AG04449 (cell line): Measurements from ENCODE around the gene AXIN2.

Experiments used
- CTCF ChIA-PET: fragments of 350-600 bp; formaldehyde crosslinking; extraction: SDS; loops from one replicate; lab custom pipeline; 2021; ENCODE audit warnings: antibody characterized with exemption; lab: Yijun Ruan, JAX
- POLR2A ChIA-PET: fragments of 400-600, 350-600 bp; formaldehyde crosslinking; extraction: SDS; loops from one replicate; lab custom pipeline; 2020; ENCODE audit warnings: antibody characterized with exemption, inconsistent platforms; lab: Yijun Ruan, JAX
- DNase-seq: peaks from one replicate; pipeline ENCODE4 v3.0.0-alpha.2; 2010; ENCODE audit warnings: low read depth, low spot score
- H3K4me3 ChIP-seq: 2 replicates; pipeline ENCODE4 v1.5.1; 2011; ENCODE audit warnings: low read depth, mild to moderate bottlenecking, control low read depth, low read length
- TF ChIP-seq, protein P1 (sequence below): IDR thresholded peaks from one replicate; pipeline ENCODE4 v1.5.1; 2011; ENCODE audit warnings: mild to moderate bottlenecking, moderate library complexity, low read length, control low read depth, inconsistent platforms; ENCODE audit not compliant: insufficient read depth; ENCODE audit errors: missing control alignments

AXIN2 gene

DNA sequence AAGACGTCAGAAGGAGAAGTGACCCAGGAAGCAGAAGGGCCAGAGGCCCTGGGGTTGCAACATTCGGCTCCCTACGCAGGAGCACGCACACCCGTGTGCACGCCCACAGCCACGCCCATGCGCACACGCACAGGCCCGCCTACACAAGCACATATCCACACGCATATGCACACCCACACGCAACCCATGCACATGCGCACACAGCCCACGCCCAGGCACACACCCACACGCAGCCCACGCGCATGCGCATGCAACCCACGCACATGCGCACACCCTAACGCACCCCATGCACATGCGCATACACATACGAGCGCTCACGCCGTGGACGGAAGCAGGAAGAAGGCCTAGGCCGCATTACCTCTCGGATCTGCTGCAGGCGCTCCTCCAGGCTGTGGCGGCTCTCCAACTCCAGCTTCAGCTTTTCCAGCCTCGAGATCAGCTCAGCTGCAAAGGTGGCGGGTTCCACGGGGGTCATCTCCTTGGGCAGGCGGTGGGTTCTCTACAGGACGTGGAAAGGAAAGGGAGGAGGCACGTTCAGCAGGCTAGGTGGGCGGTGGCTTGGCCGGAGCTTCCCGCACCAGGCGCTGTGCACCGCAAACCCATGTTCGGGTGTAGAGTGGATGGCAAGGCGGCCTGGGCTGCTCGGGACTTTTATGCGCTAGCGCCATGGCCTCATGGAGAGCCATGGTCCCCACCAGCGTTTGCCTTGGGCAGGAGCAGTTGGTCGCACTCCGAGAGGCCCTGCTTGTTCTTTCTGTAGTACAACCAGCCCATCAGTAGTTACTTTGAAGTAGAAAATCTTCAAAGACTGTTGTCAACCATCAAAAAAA, 23.4 kb downstream of the AXIN2 start:
- TF ChIP-seq, protein P1, sequence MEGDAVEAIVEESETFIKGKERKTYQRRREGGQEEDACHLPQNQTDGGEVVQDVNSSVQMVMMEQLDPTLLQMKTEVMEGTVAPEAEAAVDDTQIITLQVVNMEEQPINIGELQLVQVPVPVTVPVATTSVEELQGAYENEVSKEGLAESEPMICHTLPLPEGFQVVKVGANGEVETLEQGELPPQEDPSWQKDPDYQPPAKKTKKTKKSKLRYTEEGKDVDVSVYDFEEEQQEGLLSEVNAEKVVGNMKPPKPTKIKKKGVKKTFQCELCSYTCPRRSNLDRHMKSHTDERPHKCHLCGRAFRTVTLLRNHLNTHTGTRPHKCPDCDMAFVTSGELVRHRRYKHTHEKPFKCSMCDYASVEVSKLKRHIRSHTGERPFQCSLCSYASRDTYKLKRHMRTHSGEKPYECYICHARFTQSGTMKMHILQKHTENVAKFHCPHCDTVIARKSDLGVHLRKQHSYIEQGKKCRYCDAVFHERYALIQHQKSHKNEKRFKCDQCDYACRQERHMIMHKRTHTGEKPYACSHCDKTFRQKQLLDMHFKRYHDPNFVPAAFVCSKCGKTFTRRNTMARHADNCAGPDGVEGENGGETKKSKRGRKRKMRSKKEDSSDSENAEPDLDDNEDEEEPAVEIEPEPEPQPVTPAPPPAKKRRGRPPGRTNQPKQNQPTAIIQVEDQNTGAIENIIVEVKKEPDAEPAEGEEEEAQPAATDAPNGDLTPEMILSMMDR: no peak
- no peak overlapping the region for H3K4me3 ChIP-seq
- ChIA-PET POLR2A (no interaction called here), CTCF (no interaction called here)
- DNase-seq: no peak

DNA sequence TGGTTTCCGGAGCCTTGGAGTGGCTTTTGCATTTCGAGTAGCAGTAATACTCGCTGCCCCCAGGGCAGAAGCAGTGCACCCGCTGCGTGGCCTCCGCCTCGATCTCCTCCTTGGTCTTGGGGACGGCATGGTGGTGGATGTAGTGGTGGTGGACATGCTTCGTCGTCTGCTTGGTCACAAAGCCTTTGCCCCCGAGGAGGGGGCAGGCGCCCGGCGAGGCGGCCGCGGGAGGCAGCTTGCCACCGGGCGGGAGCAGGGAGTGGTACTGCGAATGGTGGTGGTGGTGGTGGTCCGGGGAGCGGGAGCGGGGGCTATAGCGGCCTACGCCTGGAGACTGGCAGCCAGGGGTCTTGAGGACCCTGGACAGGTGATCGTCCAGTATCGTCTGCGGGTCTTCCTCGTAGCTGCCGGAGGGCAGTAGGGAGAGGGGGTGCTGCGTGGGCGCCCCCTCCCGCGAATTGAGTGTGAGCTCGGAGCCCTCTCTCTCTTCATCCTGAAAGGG, 24.1 kb downstream of the AXIN2 start:
- TF ChIP-seq, protein P1: no peak
- DNase-seq: no peak
- ChIA-PET CTCF (no interaction called here), POLR2A (no interaction called here)
- no peak overlapping the region for H3K4me3 ChIP-seq

DNA sequence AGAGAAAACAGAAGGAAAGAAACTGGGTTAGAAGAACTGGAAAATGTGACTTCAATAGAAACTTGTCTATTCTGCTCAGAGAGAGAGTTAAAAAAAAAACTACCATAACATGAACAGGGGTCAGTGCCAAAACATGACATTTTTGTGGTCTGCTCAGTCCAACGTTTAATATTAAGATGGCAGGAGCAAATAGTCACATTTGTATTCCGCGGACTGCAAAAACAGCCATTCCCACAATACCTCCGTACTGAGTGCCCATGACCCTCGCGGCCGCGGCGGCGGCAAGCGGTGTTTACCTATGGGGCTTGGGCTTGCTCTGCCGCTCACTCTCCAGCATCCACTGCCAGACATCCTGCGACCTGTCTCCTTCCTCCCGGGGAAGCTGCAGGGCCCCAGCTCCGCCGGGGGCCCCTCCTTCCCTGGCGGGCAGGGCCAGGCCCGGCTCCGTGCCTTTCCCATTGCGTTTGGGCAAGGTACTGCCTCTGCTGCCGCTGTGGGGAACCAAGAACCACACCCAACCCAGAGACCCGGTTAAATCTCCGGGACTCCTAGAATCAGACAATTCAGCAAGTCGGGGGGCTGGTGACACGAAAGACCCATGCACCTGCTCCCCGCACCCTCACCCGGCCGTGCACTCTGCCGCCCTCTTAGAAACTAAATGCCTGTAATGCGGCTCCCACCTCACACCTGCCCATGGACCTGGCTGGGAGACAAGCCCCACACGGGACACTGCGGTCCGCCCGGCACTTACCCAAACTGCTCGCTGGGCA, 24.7 kb downstream of the AXIN2 start:
- no peak overlapping the region for H3K4me3 ChIP-seq
- TF ChIP-seq, protein P1: no peak
- CTCF ChIA-PET: no interaction called here
- POLR2A ChIA-PET: no interaction called here
- DNase-seq: no peak

DNA sequence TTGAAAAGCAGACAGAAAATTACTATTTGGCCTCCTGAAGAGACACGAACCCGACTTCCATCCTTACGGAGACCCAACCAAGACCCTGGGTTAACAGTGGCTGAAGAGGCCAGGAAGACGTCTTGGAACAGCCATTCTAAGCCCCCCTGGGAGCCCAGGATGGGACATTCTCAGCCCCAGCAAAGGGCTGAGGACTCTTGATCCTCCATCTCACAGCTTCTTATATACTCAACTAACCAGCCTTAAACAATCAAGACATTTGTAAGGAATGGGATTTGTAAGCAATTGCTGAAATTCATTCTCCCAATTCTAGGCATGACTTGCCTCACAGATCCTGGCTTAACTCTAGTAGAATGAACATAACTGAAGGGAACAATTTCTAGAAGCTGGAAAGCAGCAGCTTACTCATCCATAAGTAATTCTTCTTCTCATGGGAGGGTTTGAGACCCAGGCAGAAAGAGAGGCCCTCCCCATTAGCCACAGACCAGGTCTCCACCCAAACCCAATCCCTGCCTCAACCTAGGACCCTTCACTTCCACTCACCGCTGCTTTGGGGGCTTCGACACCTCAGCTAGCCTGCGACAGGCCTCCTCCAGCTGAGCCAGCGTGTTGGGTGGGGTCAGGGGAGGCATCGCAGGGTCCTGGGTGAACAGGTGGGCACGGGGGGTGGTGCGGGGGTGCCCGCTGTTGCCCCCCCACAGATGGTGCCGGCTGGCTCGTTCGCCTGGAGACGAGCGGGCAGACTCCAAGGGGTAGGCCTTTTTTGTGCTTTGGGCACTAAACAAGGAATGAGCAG, 25.5 kb downstream of the AXIN2 start:
- TF ChIP-seq, protein P1: no peak
- ChIA-PET POLR2A (interaction anchor here (0.6 kb wide), 1 partner anchor 350 kb away, joined by 3 read pairs; no protein-coding TSS in a partner anchor), CTCF (no interaction called here)
- DNase-seq: no peak
- no peak overlapping the region for H3K4me3 ChIP-seq

DNA sequence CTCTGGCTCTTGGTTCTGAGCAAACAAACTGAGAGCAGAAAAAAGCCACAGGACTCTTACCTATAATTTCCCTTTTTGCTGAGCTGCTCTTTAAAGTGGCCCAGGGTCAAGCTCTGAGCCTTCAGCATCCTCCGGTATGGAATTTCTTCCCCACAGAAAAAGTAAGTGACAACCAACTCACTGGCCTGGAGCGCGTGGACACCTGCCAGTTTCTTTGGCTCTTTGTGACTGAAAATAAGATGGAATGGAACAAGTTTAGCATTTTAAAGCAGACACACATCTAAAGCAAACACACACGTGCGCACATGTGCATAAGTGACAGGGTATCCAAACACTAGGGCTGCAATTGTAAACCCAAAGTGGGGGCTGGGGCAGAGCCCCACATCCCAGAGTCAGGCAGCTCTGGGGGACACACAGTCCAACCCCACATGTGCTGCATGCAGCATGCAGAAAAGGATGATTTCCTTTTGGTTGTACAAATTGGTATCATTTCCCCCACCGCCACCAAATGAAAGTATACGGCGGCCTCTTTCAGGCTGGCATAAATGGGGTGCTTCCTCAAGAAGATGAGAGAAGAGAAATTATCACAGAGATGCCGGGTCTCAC, 27.5 kb downstream of the AXIN2 start:
- TF ChIP-seq, protein P1: no peak
- POLR2A ChIA-PET: interaction anchor here (0.6 kb wide), 2 partner anchors 247 to 1193 kb away, joined by 3 read pairs; no protein-coding TSS in a partner anchor
- CTCF ChIA-PET: no interaction called here

More for the DNA sequence above, 27.5 kb downstream of the AXIN2 start:
- no peak overlapping the region for H3K4me3 ChIP-seq
- DNase-seq: no peak
